ENCODE results near the gene PTK7. TPM values are rescaled to one million over a fixed set of nuclear protein-coding genes. Genes with fewer than 3 reads are reported as not detected.

PTK7 gene
- total and polyA plus RNA-seq, 2 experiments from 2014 or later, result 46.1 to 147 TPM

DNA sequence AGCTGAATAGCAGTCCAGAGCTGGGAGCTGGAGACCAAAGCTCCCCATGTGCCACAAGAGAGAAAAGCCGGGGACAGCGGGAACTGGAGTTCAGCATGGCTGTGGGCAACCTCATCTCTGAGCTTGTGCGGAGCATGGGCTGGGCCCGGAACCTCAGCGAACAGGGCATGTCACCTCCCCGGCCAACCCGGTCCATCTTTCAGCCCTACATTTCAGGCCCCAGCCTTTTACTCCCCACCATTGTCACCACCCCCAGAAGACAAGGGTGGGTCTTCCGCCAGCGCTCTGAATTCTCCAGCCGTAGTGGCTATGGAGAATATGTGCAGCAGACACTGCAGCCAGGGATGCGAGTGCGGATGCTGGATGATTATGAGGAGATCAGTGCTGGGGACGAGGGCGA is 109.9 kb downstream of the PTK7 start:
- Histone ChIP-seq H3K36me3 (ENCODE audit: insufficient read depth) (no peaks in the 10 kb centered on the region), H3K27ac (ENCODE audit: low read depth) (no peak overlapping the region), H3F3A (replicated peaks; ENCODE audit: low read depth) (0 out of 2 replicates have a peak, but pooled peaks cover 3% of the 10 kb centered on the region), H3K4me2 (no peak overlapping the region), H3K4me3 (no peak overlapping the region), H3K9me2 (ENCODE audit: insufficient read depth) (no peaks in the 10 kb centered on the region), H3K79me2 (replicated peaks; ENCODE audit: insufficient read depth) (no peaks in the 10 kb centered on the region), H3K4me1 (ENCODE audit: insufficient read depth) (peaks cover 11% of the 10 kb centered on the region; the same call in 1 of the 2 replicates), H2AFZ (no peak overlapping the region), H4K20me1 (replicated peaks; ENCODE audit: insufficient read depth) (no peaks in the 10 kb centered on the region), H3K27me3 (ENCODE audit: insufficient read depth) (no peaks in the 10 kb centered on the region)
- ATAC-seq (no peak), DNase-seq (ENCODE audit: low spot score) (no peak)
- H3K9me3 Mint-ChIP-seq, result no peaks in the 10 kb centered on the region
- H3K27ac Mint-ChIP-seq, result no peak overlapping the region
- H3K27me3 Mint-ChIP-seq (ENCODE audit: insufficient read depth, low read depth, poor library complexity), result peaks cover 20% of the 10 kb centered on the region
- H3K36me3 Mint-ChIP-seq (ENCODE audit: low read depth), result peaks cover 7% of the 10 kb centered on the region
- H3K4me3 Mint-ChIP-seq, result no peak overlapping the region
- peaks cover 16% of the 10 kb centered on the region for H3K4me1 Mint-ChIP-seq
- no peak for TF ChIP-seq POLR2AphosphoS5 (IDR thresholded peaks at IDR 0.05; ENCODE audit: low read depth)
- TF ChIP-seq JUNB (IDR thresholded peaks at IDR 0.05; ENCODE audit: unreplicated experiment), result no peak
- TF ChIP-seq, protein P1, sequence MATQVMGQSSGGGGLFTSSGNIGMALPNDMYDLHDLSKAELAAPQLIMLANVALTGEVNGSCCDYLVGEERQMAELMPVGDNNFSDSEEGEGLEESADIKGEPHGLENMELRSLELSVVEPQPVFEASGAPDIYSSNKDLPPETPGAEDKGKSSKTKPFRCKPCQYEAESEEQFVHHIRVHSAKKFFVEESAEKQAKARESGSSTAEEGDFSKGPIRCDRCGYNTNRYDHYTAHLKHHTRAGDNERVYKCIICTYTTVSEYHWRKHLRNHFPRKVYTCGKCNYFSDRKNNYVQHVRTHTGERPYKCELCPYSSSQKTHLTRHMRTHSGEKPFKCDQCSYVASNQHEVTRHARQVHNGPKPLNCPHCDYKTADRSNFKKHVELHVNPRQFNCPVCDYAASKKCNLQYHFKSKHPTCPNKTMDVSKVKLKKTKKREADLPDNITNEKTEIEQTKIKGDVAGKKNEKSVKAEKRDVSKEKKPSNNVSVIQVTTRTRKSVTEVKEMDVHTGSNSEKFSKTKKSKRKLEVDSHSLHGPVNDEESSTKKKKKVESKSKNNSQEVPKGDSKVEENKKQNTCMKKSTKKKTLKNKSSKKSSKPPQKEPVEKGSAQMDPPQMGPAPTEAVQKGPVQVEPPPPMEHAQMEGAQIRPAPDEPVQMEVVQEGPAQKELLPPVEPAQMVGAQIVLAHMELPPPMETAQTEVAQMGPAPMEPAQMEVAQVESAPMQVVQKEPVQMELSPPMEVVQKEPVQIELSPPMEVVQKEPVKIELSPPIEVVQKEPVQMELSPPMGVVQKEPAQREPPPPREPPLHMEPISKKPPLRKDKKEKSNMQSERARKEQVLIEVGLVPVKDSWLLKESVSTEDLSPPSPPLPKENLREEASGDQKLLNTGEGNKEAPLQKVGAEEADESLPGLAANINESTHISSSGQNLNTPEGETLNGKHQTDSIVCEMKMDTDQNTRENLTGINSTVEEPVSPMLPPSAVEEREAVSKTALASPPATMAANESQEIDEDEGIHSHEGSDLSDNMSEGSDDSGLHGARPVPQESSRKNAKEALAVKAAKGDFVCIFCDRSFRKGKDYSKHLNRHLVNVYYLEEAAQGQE (IDR thresholded peaks at IDR 0.05; ENCODE audit: unreplicated experiment), result no peak
- no peak for TF ChIP-seq ZNF114 (CRISPR knock-in tag; IDR thresholded peaks at IDR 0.05)
- TF ChIP-seq, protein P2, sequence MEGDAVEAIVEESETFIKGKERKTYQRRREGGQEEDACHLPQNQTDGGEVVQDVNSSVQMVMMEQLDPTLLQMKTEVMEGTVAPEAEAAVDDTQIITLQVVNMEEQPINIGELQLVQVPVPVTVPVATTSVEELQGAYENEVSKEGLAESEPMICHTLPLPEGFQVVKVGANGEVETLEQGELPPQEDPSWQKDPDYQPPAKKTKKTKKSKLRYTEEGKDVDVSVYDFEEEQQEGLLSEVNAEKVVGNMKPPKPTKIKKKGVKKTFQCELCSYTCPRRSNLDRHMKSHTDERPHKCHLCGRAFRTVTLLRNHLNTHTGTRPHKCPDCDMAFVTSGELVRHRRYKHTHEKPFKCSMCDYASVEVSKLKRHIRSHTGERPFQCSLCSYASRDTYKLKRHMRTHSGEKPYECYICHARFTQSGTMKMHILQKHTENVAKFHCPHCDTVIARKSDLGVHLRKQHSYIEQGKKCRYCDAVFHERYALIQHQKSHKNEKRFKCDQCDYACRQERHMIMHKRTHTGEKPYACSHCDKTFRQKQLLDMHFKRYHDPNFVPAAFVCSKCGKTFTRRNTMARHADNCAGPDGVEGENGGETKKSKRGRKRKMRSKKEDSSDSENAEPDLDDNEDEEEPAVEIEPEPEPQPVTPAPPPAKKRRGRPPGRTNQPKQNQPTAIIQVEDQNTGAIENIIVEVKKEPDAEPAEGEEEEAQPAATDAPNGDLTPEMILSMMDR (conservative IDR thresholded peaks at IDR 0.05; ENCODE audit: low read depth in 2 of 2), result no peak
- TF ChIP-seq EZH2 (IDR thresholded peaks at IDR 0.05; ENCODE audit: low read depth, unreplicated experiment), result no peak
- TF ChIP-seq ZNF462 (CRISPR knock-in tag; IDR thresholded peaks at IDR 0.05), result no peak
- TF ChIP-seq NANOG (IDR thresholded peaks at IDR 0.05; ENCODE audit: borderline replicate concordance), result no peak

Measured in GM23338 (cell line).